ENCODE results near the gene FRMPD4.

DNA sequence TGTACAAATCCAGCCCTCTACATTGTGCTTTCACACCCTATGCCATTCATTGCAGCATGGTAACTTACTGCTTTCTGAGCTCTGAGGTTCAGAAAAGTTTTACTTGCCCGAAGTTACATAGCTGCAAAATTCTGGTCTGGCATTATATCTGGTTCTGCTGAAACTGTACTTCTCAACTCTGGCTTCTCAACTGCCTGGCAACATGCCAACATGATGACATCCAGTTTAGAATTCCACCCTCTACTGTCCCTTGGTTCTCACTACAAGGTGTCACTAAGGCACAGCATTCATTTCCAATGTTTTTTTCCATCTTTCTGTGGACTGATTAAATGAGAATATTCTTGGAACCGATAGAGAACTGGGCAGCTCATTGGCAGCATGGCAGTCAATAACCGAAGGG lies 410.1 kb downstream of the FRMPD4 start:
- TF ChIP-seq EZH2 (optimal IDR thresholded peaks at IDR 0.05; ENCODE audit: low read depth, low read length) (no peak), EZH2phosphoT487 (IDR thresholded peaks at IDR 0.05; ENCODE audit: low read length) (no peak)
- TF ChIP-seq, protein P1, sequence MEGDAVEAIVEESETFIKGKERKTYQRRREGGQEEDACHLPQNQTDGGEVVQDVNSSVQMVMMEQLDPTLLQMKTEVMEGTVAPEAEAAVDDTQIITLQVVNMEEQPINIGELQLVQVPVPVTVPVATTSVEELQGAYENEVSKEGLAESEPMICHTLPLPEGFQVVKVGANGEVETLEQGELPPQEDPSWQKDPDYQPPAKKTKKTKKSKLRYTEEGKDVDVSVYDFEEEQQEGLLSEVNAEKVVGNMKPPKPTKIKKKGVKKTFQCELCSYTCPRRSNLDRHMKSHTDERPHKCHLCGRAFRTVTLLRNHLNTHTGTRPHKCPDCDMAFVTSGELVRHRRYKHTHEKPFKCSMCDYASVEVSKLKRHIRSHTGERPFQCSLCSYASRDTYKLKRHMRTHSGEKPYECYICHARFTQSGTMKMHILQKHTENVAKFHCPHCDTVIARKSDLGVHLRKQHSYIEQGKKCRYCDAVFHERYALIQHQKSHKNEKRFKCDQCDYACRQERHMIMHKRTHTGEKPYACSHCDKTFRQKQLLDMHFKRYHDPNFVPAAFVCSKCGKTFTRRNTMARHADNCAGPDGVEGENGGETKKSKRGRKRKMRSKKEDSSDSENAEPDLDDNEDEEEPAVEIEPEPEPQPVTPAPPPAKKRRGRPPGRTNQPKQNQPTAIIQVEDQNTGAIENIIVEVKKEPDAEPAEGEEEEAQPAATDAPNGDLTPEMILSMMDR (IDR thresholded peaks at IDR 0.05; ENCODE audit: low read length), result no peak
